ENCODE results near the gene FBXW11. TPM values are rescaled to one million over a fixed set of nuclear protein-coding genes. Genes with fewer than 3 reads are reported as not detected.
A peak's percentile ranks its signal among the peaks of the same experiment; 100 is the strongest.

The FBXW11 gene
- total RNA-seq, 1 experiment from 2014 or later, result 85.3 TPM

DNA sequence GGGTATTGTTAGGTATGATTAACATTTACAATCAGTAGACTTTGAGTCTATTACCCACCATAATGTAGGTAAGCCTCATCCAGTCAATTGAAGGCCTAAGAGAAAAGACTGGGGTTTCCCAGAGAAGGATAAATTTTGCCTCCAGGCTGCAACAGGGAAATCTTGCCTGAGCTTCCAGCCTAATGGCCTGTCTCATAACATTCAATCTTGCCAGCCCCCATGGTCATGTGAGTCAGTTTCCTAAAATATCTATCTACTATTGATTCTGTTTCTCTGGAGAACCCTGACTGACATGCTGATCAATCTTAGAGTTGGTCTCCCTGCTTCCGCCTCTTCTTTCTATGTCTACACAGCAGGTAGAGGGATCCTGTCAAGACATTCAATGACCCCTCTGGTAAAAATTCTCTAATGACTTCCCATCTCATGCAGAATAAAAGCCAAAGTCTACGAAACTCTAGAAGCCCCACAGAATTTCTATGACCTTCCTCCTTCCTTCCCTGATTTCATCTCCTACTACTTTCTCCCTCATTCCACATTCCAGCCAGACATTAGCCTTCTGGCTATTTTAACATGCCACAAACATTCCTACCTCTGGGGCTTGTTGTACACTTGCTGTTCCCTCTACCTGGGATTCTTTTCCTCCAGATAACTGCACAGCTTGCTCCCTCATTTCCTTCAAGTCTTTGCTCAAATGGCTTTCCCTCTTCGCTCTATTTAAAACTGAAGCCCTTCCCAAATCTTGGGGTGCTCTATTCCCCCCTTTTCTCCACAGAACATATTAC lies 60.2 kb downstream of the FBXW11 start:
- no peak overlapping the region for H3K4me2 ChIP-seq (ENCODE audit: insufficient read depth, insufficient read length, low read length)
- H2BK120ac ChIP-seq (ENCODE audit: low read depth, low read length, poor library complexity, severe bottlenecking), result no peak overlapping the region
- H3K18ac ChIP-seq (ENCODE audit: insufficient read length, low read depth, low read length), result no peak overlapping the region
- no peak overlapping the region for H3K9ac ChIP-seq (ENCODE audit: extremely low read depth, insufficient read length, low read length)
- H3K56ac ChIP-seq (ENCODE audit: insufficient read length, low read depth, low read length), result no peak overlapping the region
- no peak overlapping the region for H2BK12ac ChIP-seq (ENCODE audit: insufficient read length, low read depth, low read length)
- H4K20me1 ChIP-seq (ENCODE audit: control insufficient read depth, insufficient read depth, insufficient read length), result no peaks in the 10 kb centered on the region
- no peak overlapping the region for H3K27ac ChIP-seq (ENCODE audit: insufficient read length, low read depth, low read length)
- H4K91ac ChIP-seq (ENCODE audit: insufficient read length, low read depth, low read length), result no peak overlapping the region
- no peaks in the 10 kb centered on the region for H3K23me2 ChIP-seq (ENCODE audit: insufficient read length, low read depth, low read length, poor library complexity, severe bottlenecking)
- H3K79me1 ChIP-seq (ENCODE audit: insufficient read depth, low read depth, low read length, poor library complexity, severe bottlenecking), result peaks cover 2% of the 10 kb centered on the region
- DNase-seq, result no peak
- H3T11ph ChIP-seq (ENCODE audit: low read length), result no peak overlapping the region
- Mint-ChIP-seq H3K4me1 (peaks cover 24 to 28% of the 10 kb centered on the region in 2 experiments), H3K27ac (peak overlapping the region in 2 of 3 experiments; percentile 0 to 6; a peak in 3 of 7 replicates), H3K27me3 (ENCODE audit: low read depth) (no peaks in the 10 kb centered on the region), H3K36me3 (ENCODE audit: insufficient read depth in 1 of 3, low read depth in 3 of 3) (peaks cover 0 to 3% (median 0%) of the 10 kb centered on the region in 3 experiments; a peak in 1 of 7 replicates), H3K9me3 (no peaks in the 10 kb centered on the region), H3K4me3 (no peak overlapping the region)
- no peak overlapping the region for H4K5ac ChIP-seq (ENCODE audit: insufficient read length, low read depth, low read length)
- no peaks in the 10 kb centered on the region for H3K4me1 ChIP-seq (ENCODE audit: insufficient read depth, low read length)
- TF ChIP-seq, protein P1, sequence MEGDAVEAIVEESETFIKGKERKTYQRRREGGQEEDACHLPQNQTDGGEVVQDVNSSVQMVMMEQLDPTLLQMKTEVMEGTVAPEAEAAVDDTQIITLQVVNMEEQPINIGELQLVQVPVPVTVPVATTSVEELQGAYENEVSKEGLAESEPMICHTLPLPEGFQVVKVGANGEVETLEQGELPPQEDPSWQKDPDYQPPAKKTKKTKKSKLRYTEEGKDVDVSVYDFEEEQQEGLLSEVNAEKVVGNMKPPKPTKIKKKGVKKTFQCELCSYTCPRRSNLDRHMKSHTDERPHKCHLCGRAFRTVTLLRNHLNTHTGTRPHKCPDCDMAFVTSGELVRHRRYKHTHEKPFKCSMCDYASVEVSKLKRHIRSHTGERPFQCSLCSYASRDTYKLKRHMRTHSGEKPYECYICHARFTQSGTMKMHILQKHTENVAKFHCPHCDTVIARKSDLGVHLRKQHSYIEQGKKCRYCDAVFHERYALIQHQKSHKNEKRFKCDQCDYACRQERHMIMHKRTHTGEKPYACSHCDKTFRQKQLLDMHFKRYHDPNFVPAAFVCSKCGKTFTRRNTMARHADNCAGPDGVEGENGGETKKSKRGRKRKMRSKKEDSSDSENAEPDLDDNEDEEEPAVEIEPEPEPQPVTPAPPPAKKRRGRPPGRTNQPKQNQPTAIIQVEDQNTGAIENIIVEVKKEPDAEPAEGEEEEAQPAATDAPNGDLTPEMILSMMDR (conservative IDR thresholded peaks at IDR 0.05), result peak; percentile 36; the same call in 2 of the 3 replicates
- no peak overlapping the region for H2AK5ac ChIP-seq (ENCODE audit: insufficient read length, low read length)
- H3K27me3 ChIP-seq (ENCODE audit: insufficient read depth, low read length), result no peaks in the 10 kb centered on the region
- peaks cover 27% of the 10 kb centered on the region; the same call in 1 of the 2 replicates for H3K79me2 ChIP-seq (ENCODE audit: insufficient read depth, low read length)
- no peaks in the 10 kb centered on the region for H3K9me3 ChIP-seq (ENCODE audit: control insufficient read depth, low read depth, low read length)
- H2BK20ac ChIP-seq (ENCODE audit: low read depth, low read length, poor library complexity, severe bottlenecking), result no peak overlapping the region
- H3K23ac ChIP-seq (ENCODE audit: insufficient read length, low read depth, low read length), result no peak overlapping the region
- no CpG with 5 or more reads among the region's 3 CpGs for WGBS (ENCODE audit: extremely low coverage, insufficient read length, low lambda C conversion rate)
- no peak overlapping the region for H2BK15ac ChIP-seq (ENCODE audit: low read depth, low read length)
- H2BK5ac ChIP-seq (ENCODE audit: insufficient read length, low read length), result no peak overlapping the region
- no peak overlapping the region for H3K4ac ChIP-seq (ENCODE audit: low read depth, low read length)
- no peak overlapping the region for H4K8ac ChIP-seq (replicated peaks; ENCODE audit: insufficient read length, low read depth, low read length)
- H2AFZ ChIP-seq (ENCODE audit: low read length), result no peak overlapping the region
- H3K14ac ChIP-seq (ENCODE audit: insufficient read depth, low read length), result no peak overlapping the region
